ENCODE results near the gene NLGN4X. TPM values are rescaled to one million over a fixed set of nuclear protein-coding genes. Genes with fewer than 3 reads are reported as not detected.

The NLGN4X gene
- total RNA-seq (2014; rRNA removed; shearing (Covaris generic)), result 0.02 and 0.15 TPM in 2 replicates

DNA sequence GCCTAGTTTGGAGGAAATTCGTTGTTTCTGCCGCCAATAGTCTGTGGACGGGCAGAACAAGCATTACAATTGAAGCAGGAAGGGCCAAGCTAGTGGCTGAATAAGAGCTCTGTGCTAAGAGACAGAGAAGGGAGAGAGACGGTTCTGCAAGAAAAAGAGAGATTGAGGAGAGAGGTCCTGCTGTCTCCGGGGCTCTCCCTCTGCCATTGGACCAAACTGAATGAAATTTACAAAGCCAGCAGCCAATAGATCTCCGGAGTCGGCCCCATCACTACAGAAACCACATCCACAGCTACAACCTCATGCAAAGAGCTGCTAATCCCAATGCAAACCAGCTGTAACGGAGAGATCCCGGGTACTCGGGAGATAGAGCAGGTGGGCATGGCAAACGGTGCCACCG is at the start of gene NLGN4X:
TSS of gene NLGN4X (minus strand) at position 148 of the 400 bp plus-strand sequence. CDS start 77,401 bp downstream, outside the sequence.
- DNase-seq (ENCODE audit: low read depth), result no peak

DNA sequence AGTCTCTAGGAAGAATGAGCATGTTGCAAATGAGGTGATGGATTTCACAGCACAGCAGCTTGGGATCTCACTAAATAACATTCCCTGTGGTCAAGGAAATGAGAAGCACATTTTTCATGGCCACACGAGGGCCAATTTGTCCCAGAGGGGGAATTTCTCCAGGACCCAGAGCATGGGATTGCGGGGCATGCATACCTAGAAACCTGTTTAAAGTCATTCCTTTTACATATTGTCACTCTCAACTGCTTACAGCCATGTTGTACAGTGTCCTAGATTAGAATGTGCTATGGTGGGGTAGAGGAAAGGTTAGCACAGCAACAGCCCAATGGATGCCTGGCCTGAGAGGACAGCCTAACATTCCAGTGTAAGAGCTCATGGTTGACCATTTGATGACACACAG is 37.4 kb upstream of the NLGN4X start:
- no peak for DNase-seq (ENCODE audit: low read depth)

- DNase-seq (ENCODE audit: low read depth), result no peak
Measured at GRCh38 chrX:6262959-6263358, 34.3 kb upstream of the NLGN4X start.

DNA sequence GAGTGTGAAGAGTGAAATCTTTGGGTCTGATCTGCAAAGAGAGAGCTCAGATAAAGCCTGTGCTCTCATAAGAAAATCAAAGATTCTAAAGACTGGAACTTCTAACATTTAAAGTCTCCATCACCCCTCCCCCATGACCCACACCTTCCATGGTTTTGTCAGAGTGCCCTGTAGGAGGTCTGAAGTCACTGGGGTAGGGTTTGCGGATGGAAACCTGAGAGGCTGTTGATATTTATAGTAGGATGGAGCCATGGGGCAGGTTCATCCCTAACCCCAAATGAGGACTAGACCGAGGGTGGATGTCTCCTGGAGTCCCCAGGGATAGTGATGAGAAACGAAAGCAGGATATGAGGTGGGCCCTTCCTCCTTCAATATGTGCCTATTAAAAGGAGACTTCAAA is 28.4 kb upstream of the NLGN4X start:
- no peak for DNase-seq (ENCODE audit: low read depth)

DNA sequence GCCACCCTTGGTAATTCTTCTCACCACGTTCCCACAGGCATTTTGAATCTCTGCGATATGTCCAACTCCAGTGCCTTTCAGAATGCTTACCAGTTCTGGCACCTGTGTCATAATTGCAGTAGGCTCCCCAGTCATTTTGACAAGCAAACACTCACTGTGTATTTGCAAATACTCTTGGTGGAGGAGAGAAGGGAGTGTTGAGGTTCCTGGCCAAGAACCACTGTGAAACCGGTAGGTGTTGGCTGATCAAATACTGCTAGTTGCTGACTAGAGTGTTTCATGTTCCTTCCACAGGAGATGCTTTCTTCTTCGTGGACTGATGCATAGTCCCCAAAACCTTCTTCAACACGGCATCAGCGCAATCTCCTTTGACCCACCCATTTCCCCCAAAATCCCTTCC is 16.0 kb upstream of the NLGN4X start:
- DNase-seq (ENCODE audit: low read depth), result no peak

DNA sequence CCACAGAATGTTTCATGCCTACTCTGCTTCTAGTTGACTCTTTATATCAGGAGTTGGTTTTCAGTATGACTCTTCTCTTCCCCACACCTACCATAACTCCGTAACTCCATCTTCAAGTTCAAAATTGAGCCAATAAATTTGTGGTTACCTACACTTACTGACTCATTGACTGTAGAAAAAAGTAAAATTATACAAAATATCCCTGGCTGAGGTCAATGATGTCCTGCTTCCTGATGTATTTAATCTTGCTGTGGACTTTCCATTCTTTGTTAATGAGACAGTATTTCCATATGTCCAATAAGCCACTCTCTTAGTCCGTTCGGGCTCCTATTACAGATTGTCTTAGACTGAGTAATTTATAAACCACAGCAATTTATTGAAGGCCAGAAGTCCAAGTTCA is 9.9 kb upstream of the NLGN4X start:
- no peak for DNase-seq (ENCODE audit: low read depth)

- no peak for DNase-seq (ENCODE audit: low read depth)
Measured at GRCh38 chrX:6227935-6228334, 732 bp downstream of the NLGN4X start.

DNA sequence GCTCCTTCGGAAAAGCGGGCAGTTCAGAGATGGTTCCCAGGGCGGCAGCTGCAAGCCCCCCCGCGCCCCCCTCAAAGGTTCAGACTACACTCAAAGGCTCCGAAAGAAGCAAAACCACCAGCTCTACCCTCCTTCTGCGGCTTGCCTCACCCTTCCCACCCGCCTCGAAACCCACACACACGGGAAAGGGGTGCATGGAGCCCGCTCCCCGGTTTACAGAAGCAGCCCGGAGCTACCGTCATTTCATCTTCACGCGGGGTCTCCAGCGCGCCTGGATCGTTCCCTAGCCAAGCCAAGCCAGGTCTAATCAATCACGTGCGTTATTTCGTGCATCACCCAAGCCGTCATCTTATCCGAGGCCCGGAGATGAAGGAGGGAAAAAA is 1.2 kb downstream of the NLGN4X start:
- DNase-seq (ENCODE audit: low read depth), result no peak

DNA sequence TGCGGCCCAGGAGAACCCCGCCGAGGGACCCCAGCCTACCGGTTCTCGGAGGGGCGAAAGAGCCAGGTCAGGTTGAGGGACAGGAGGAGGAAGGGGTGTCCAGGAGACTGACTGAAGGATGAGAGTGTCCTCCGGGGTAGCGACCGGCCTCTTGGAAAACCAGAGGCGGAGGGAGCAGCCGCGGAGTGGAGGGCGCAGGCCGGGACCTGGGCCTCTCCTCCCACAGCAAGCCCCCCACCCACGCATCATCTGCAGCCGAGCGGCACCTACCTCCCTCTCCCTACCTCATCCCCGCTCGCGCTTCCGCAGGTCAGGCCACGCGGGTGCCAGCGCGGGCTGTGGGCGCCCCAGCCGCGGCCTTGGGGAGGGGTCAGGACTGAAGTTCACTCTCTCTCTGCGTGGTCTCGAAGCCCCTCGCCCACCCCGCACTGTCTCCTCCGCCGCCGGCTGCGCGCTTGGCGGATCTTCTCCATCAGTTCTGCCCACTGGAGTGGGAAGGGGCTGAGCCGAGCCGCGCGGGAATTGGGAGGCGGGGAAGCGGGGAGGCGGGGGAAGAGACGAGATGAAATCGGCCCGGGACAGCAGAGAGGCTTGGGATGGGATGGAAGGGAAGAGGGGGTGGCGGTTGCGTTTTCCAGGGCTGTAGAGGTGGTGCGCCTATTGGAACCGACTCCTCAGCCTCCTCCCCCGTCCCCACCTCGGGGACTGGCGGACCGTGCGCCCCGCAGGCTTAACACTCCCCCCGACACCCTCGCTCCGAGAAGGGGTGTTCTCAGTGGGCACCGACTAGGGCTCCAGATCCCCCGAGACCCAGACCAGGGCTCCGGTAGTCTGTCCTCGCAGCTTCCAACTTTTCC is 1.8 kb downstream of the NLGN4X start:
- no peak for DNase-seq (ENCODE audit: low read depth)

- no peak for DNase-seq (ENCODE audit: low read depth)
Measured at GRCh38 chrX:6225911-6226595, 2.6 kb downstream of the NLGN4X start.

GRCh38 chrX:6225288-6225910 is 3.3 kb downstream of the NLGN4X start:
- no peak for DNase-seq (ENCODE audit: low read depth)

DNA sequence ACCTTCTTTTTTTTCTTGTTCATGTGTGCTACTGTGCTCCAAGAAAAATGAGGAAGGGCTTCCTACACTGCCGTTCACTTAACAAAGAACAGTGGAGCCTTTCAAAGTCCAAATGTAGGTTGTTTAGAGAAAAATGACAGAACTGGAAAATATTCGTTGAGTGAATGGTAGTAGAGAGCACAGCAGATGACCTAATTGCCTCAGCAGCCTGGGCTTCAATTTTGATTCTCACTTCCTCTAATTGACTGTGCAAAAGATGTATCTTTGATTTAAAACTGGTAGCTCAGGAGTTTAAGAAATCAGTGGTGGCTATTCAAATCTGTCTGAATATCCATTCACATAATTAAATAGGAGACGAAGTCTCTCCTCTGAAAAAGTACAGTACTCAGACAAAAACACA is 5.2 kb downstream of the NLGN4X start:
- DNase-seq (ENCODE audit: low read depth), result no peak

GRCh38 chrX:6210230-6210629 is 18.4 kb downstream of the NLGN4X start:
- DNase-seq (ENCODE audit: low read depth), result no peak

GRCh38 chrX:6203462-6204215 is 25.0 kb downstream of the NLGN4X start:
- DNase-seq (ENCODE audit: low read depth), result no peak

DNA sequence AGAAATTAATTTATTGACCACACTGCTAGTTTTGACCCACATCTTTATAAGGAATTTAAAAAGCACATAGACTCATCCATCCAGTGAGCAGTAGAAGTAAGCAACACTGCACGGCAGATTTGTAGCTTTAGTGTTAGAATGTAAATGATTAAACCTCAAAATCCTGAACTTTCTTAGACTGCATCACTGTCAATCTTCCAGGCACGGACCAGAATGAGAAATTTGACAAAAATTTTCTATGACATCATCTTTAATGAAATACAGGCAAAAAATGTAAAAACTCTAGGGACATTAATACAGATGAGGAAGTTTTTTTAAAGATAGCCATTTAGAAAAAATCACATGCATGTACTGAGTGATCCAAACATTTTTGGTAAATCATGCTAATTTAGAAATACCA is 29.2 kb downstream of the NLGN4X start:
- DNase-seq (ENCODE audit: low read depth), result no peak

- no peak for DNase-seq (ENCODE audit: low read depth)
Measured at GRCh38 chrX:6187256-6187655, 41.4 kb downstream of the NLGN4X start.

- DNase-seq (ENCODE audit: low read depth), result peak; percentile 0
Measured at GRCh38 chrX:6184900-6185515, 43.7 kb downstream of the NLGN4X start.

DNA sequence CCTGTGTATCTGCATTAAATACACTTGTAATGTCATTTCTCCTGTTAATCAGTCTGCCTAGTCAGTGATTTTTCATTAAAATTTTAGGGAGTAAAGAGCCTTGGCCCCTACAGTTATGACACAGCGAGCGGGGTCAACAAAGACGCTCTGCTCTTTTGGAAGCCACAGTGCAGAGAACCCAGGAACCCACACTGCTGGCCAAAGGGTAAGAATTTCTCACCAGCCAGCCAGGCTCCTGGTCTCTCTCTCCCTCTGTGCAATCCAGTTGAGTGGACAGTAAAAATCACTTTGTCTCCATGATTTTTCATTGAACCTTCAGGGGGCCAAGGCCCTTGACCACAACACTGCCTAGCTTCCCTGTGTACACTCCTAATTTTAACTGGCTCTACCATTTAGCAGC is 52.8 kb downstream of the NLGN4X start:
- DNase-seq (ENCODE audit: low read depth), result no peak

- DNase-seq (ENCODE audit: low read depth), result no peak
Measured at GRCh38 chrX:6170424-6170823, 58.2 kb downstream of the NLGN4X start.

DNA sequence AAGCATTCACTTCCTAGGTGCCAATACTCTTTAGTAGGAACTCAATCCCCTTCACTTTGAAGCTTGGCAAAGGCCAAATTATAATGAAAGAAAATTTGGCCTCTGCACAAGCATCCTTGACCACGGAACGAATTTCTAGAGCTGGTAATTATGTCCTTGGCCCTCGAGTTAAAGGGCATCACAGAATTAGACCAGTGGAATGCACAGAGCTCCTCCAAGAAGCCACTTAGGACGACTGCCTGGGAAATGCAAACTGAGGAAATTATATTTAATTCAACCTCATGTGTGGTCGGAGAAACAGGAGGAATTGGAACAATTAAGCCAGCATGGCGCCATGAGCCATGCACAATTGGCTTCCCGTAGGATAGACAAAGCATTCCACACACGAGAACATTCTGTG is 59.3 kb downstream of the NLGN4X start:
- no peak for DNase-seq (ENCODE audit: low read depth)

- DNase-seq (ENCODE audit: low read depth), result no peak
Measured at GRCh38 chrX:6163721-6164120, 64.9 kb downstream of the NLGN4X start.

DNA sequence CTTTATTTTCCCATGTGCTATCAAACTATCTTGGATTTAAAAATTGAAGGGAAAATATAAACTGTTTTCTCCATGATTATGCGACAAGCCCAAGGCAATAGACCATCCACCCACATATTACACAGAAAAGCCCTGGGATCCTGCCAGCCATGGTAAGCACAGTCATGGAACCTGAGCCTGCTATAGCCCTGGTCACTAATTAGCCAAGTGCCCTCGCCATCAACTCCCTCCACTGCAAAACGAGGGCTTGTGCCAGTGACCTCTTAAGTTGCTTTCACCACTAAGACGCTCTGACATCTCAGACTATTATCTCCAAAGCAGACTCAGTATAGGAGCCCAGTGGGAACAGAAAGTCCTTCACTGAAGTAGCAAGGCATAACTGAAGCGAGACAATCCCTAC is 69.2 kb downstream of the NLGN4X start:
- DNase-seq (ENCODE audit: low read depth), result no peak

All from M059J (cell line).